GM23338 (cell line): ENCODE data around the gene NET1. TPM values are rescaled to one million over a fixed set of nuclear protein-coding genes. Genes with fewer than 3 reads are reported as not detected.

ENCODE experiments used
- ATAC-seq: fragments of 200-7000 bp; cut with Tn5 transposase; 3 replicates; pipeline ENCODE4 v1.9.1; 2020
- DNase-seq: peaks from one replicate; pipeline ENCODE4 v3.0.0-alpha.2; 2015; ENCODE audit warnings: low spot score
- H2AFZ ChIP-seq: fragments of 200-600 bp; sonication (generic); 2 replicates; pipeline ENCODE4 v1.8.0; 2016; ENCODE audit warnings: antibody characterized with exemption, mild to moderate bottlenecking, moderate library complexity
- H3F3A ChIP-seq: fragments of 200-600 bp; sonication (generic); replicated peaks from 2 replicates; pipeline ENCODE4 v1.8.0; 2017; ENCODE audit warnings: antibody characterized with exemption, mixed run types, low read depth
- H3K27ac ChIP-seq: fragments of 200-600 bp; sonication (generic); 2 replicates; pipeline ENCODE4 v1.6.1; 2016; ENCODE audit warnings: low read depth
- H3K27me3 ChIP-seq: fragments of 200-600 bp; sonication (generic); 2 replicates; pipeline ENCODE4 v1.8.0; 2016; ENCODE audit warnings: mild to moderate bottlenecking, mixed run types, moderate library complexity; ENCODE audit not compliant: insufficient read depth
- H3K36me3 ChIP-seq: fragments of 200-600 bp; sonication (generic); 2 replicates; pipeline ENCODE4 v1.8.0; 2016; ENCODE audit warnings: mild to moderate bottlenecking; ENCODE audit not compliant: insufficient read depth
- H3K4me1 ChIP-seq: fragments of 200-600 bp; sonication (generic); 2 replicates; pipeline ENCODE4 v1.8.0; 2016; ENCODE audit warnings: mild to moderate bottlenecking, moderate library complexity; ENCODE audit not compliant: insufficient read depth
- H3K4me2 ChIP-seq: fragments of 200-600 bp; sonication (generic); 2 replicates; pipeline ENCODE4 v1.7.1; 2017; ENCODE audit warnings: mixed run types
- H3K4me3 ChIP-seq: fragments of 200-600 bp; sonication (generic); 2 replicates; pipeline ENCODE4 v1.6.1; 2016; ENCODE audit warnings: mixed run types
- H3K79me2 ChIP-seq: fragments of 200-600 bp; sonication (generic); replicated peaks from 2 replicates; pipeline ENCODE4 v1.8.0; 2017; ENCODE audit warnings: mild to moderate bottlenecking; ENCODE audit not compliant: insufficient read depth
- H3K9me2 ChIP-seq: fragments of 200-600 bp; sonication (generic); 2 replicates; pipeline ENCODE4 v1.8.0; 2017; ENCODE audit not compliant: insufficient read depth
- H4K20me1 ChIP-seq: fragments of 200-600 bp; sonication (generic); replicated peaks from 2 replicates; pipeline ENCODE4 v1.8.0; 2017; ENCODE audit warnings: mild to moderate bottlenecking; ENCODE audit not compliant: insufficient read depth
- H3K27ac Mint-ChIP-seq: 2 replicates; pipeline ENCODE4 v1.8.0; 2020; ENCODE audit warnings: inconsistent platforms, mild to moderate bottlenecking, moderate library complexity, mixed read lengths
- H3K27me3 Mint-ChIP-seq: 3 replicates; pipeline ENCODE4 v1.8.0; 2022; ENCODE audit warnings: low read depth, mild to moderate bottlenecking, moderate library complexity, mixed read lengths, inconsistent platforms; ENCODE audit not compliant: insufficient read depth, poor library complexity
- H3K36me3 Mint-ChIP-seq: 3 replicates; pipeline ENCODE4 v1.8.0; 2021; ENCODE audit warnings: low read depth, mild to moderate bottlenecking, inconsistent platforms, moderate library complexity, mixed read lengths
- H3K4me1 Mint-ChIP-seq: 3 replicates; pipeline ENCODE4 v1.8.0; 2020; ENCODE audit warnings: mild to moderate bottlenecking, inconsistent platforms, mixed read lengths
- H3K4me3 Mint-ChIP-seq: 3 replicates; pipeline ENCODE4 v1.8.0; 2021; ENCODE audit warnings: moderate library complexity, mild to moderate bottlenecking, inconsistent platforms, mixed read lengths
- H3K9me3 Mint-ChIP-seq: 3 replicates; pipeline ENCODE4 v1.8.0; 2020; ENCODE audit warnings: moderate library complexity, mild to moderate bottlenecking, inconsistent platforms, mixed read lengths
- CREB1 ChIP-seq: fragments of 250-450 bp; sonication (Bioruptor Pico); IDR thresholded peaks from 2 replicates; pipeline ENCODE4 v1.5.0; 2020; ENCODE audit warnings: low read depth, mild to moderate bottlenecking, moderate library complexity
- CTCF ChIP-seq, 2 experiments: fragments of 200-600 bp in 1 of 2; sonication (generic) in 1 of 2; conservative IDR thresholded peaks; 2 replicates each; pipeline versions ENCODE4 v1.5.1 to v1.6.1; 2016 to 2017; ENCODE audit warnings: antibody characterized with exemption in 2 of 2, low read depth in 2 of 2, mild to moderate bottlenecking in 2 of 2, moderate library complexity in 1 of 2
- ETS1 ChIP-seq: IDR thresholded peaks from 2 replicates; pipeline ENCODE4 v1.6.1; 2016; ENCODE audit warnings: antibody characterized with exemption
- EZH2 ChIP-seq: fragments of 200-600 bp; sonication (generic); IDR thresholded peaks from one replicate; pipeline ENCODE4 v1.8.0; 2017; ENCODE audit warnings: antibody characterized with exemption, mild to moderate bottlenecking, low read depth; ENCODE audit not compliant: unreplicated experiment
- EZH2phosphoT487 ChIP-seq: fragments of 200-600 bp; sonication (generic); IDR thresholded peaks from one replicate; pipeline ENCODE4 v1.8.1; 2018; ENCODE audit warnings: antibody characterized with exemption; ENCODE audit not compliant: unreplicated experiment
- JUNB ChIP-seq: IDR thresholded peaks from one replicate; pipeline ENCODE4 v1.6.1; 2016; ENCODE audit warnings: antibody characterized with exemption; ENCODE audit not compliant: unreplicated experiment
- NANOG ChIP-seq: IDR thresholded peaks from 2 replicates; pipeline ENCODE4 v1.6.1; 2016; ENCODE audit warnings: antibody characterized with exemption, borderline replicate concordance
- POLR2AphosphoS5 ChIP-seq: IDR thresholded peaks from 2 replicates; pipeline ENCODE4 v1.6.1; 2016; ENCODE audit warnings: antibody characterized with exemption, low read depth
- STAT1 ChIP-seq: IDR thresholded peaks from one replicate; pipeline ENCODE4 v1.6.1; 2016; ENCODE audit warnings: antibody characterized with exemption; ENCODE audit not compliant: unreplicated experiment
- ZNF114 ChIP-seq: fragments of 250-450 bp; sonication (Bioruptor Pico); IDR thresholded peaks from 2 replicates; pipeline ENCODE4 v1.5.0; 2020; ENCODE audit warnings: mild to moderate bottlenecking, moderate library complexity
- ZNF331 ChIP-seq: fragments of 250-450 bp; sonication (Bioruptor Pico); IDR thresholded peaks from 2 replicates; pipeline ENCODE4 v1.5.0; 2020; ENCODE audit warnings: low read depth, mild to moderate bottlenecking, moderate library complexity
- polyA plus RNA-seq: library from polyadenylated mRNA; unstranded; fragments of >200 nt; fragmentation: Nextera tagmentation; extraction: Ambion mirVana; gene quantifications from 2 replicates; pipeline ENCODE4 v1.2.1, GENCODE V29; 2016
- total RNA-seq: library from RNA; depleted of rRNA; stranded (reverse); fragments of >200 nt; shearing (Covaris generic); gene quantifications from 2 replicates; pipeline ENCODE4 v1.2.3, GENCODE V29; 2014
- TF ChIP-seq, protein P1 (sequence below): IDR thresholded peaks from one replicate; pipeline ENCODE4 v1.6.1; 2018; ENCODE audit warnings: antibody characterized with exemption; ENCODE audit not compliant: unreplicated experiment
- TF ChIP-seq, protein P2 (sequence below): fragments of 250-450 bp; sonication (Bioruptor Pico); IDR thresholded peaks from 2 replicates; pipeline ENCODE4 v1.5.0; 2020; ENCODE audit warnings: mild to moderate bottlenecking, moderate library complexity

The NET1 gene
- total and polyA plus RNA-seq, 2 experiments from 2014 or later = 47.9 to 93.9 TPM

- H4K20me1 ChIP-seq = no peaks in the 10 kb centered on the region
- H3K4me2 ChIP-seq = no peak overlapping the region
- peaks cover 9% of the 10 kb centered on the region for H3K4me1 Mint-ChIP-seq
- peaks cover 8% of the 10 kb centered on the region; the same call in 1 of the 2 replicates for H3F3A ChIP-seq
- H3K4me3 ChIP-seq = no peak overlapping the region
- 0 out of 2 replicates have a peak overlapping the region, but pooled peaks have one; percentile 10 for H3K27ac ChIP-seq
- no peak overlapping the region for H2AFZ ChIP-seq
- no peak for TF ChIP-seq JUNB
- no peak for TF ChIP-seq CREB1 (CRISPR knock-in tag)
- TF ChIP-seq NANOG = no peak
- no peak for TF ChIP-seq POLR2AphosphoS5
- no peak for TF ChIP-seq EZH2phosphoT487
- no peak for TF ChIP-seq CTCF (conservative IDR thresholded peaks at IDR 0.05; ENCODE audit: low read depth in 2 of 2)
- TF ChIP-seq ZNF331 = no peak
- TF ChIP-seq STAT1 = no peak
- TF ChIP-seq, protein P1, sequence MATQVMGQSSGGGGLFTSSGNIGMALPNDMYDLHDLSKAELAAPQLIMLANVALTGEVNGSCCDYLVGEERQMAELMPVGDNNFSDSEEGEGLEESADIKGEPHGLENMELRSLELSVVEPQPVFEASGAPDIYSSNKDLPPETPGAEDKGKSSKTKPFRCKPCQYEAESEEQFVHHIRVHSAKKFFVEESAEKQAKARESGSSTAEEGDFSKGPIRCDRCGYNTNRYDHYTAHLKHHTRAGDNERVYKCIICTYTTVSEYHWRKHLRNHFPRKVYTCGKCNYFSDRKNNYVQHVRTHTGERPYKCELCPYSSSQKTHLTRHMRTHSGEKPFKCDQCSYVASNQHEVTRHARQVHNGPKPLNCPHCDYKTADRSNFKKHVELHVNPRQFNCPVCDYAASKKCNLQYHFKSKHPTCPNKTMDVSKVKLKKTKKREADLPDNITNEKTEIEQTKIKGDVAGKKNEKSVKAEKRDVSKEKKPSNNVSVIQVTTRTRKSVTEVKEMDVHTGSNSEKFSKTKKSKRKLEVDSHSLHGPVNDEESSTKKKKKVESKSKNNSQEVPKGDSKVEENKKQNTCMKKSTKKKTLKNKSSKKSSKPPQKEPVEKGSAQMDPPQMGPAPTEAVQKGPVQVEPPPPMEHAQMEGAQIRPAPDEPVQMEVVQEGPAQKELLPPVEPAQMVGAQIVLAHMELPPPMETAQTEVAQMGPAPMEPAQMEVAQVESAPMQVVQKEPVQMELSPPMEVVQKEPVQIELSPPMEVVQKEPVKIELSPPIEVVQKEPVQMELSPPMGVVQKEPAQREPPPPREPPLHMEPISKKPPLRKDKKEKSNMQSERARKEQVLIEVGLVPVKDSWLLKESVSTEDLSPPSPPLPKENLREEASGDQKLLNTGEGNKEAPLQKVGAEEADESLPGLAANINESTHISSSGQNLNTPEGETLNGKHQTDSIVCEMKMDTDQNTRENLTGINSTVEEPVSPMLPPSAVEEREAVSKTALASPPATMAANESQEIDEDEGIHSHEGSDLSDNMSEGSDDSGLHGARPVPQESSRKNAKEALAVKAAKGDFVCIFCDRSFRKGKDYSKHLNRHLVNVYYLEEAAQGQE = no peak
- no peak for TF ChIP-seq EZH2
- TF ChIP-seq, protein P2, sequence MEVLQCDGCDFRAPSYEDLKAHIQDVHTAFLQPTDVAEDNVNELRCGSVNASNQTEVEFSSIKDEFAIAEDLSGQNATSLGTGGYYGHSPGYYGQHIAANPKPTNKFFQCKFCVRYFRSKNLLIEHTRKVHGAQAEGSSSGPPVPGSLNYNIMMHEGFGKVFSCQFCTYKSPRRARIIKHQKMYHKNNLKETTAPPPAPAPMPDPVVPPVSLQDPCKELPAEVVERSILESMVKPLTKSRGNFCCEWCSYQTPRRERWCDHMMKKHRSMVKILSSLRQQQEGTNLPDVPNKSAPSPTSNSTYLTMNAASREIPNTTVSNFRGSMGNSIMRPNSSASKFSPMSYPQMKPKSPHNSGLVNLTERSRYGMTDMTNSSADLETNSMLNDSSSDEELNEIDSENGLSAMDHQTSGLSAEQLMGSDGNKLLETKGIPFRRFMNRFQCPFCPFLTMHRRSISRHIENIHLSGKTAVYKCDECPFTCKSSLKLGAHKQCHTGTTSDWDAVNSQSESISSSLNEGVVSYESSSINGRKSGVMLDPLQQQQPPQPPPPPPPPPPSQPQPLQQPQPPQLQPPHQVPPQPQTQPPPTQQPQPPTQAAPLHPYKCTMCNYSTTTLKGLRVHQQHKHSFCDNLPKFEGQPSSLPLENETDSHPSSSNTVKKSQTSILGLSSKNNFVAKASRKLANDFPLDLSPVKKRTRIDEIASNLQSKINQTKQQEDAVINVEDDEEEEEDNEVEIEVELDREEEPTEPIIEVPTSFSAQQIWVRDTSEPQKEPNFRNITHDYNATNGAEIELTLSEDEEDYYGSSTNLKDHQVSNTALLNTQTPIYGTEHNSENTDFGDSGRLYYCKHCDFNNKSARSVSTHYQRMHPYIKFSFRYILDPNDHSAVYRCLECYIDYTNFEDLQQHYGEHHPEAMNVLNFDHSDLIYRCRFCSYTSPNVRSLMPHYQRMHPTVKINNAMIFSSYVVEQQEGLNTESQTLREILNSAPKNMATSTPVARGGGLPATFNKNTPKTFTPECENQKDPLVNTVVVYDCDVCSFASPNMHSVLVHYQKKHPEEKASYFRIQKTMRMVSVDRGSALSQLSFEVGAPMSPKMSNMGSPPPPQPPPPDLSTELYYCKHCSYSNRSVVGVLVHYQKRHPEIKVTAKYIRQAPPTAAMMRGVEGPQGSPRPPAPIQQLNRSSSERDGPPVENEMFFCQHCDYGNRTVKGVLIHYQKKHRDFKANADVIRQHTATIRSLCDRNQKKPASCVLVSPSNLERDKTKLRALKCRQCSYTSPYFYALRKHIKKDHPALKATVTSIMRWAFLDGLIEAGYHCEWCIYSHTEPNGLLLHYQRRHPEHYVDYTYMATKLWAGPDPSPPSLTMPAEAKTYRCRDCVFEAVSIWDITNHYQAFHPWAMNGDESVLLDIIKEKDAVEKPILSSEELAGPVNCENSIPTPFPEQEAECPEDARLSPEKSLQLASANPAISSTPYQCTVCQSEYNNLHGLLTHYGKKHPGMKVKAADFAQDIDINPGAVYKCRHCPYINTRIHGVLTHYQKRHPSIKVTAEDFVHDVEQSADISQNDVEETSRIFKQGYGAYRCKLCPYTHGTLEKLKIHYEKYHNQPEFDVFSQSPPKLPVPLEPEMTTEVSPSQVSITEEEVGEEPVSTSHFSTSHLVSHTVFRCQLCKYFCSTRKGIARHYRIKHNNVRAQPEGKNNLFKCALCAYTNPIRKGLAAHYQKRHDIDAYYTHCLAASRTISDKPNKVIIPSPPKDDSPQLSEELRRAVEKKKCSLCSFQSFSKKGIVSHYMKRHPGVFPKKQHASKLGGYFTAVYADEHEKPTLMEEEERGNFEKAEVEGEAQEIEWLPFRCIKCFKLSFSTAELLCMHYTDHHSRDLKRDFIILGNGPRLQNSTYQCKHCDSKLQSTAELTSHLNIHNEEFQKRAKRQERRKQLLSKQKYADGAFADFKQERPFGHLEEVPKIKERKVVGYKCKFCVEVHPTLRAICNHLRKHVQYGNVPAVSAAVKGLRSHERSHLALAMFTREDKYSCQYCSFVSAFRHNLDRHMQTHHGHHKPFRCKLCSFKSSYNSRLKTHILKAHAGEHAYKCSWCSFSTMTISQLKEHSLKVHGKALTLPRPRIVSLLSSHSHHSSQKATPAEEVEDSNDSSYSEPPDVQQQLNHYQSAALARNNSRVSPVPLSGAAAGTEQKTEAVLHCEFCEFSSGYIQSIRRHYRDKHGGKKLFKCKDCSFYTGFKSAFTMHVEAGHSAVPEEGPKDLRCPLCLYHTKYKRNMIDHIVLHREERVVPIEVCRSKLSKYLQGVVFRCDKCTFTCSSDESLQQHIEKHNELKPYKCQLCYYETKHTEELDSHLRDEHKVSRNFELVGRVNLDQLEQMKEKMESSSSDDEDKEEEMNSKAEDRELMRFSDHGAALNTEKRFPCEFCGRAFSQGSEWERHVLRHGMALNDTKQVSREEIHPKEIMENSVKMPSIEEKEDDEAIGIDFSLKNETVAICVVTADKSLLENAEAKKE (CRISPR knock-in tag) = no peak
- no peak for TF ChIP-seq ETS1
- TF ChIP-seq ZNF114 = no peak
- DNase-seq = no peak
- H3K36me3 ChIP-seq = no peaks in the 10 kb centered on the region
- H3K27me3 ChIP-seq = no peaks in the 10 kb centered on the region
- peaks cover 13% of the 10 kb centered on the region for H3K4me1 ChIP-seq
- H3K79me2 ChIP-seq = no peaks in the 10 kb centered on the region
- ATAC-seq = no peak
- H3K27me3 Mint-ChIP-seq = peaks cover 16% of the 10 kb centered on the region
- H3K27ac Mint-ChIP-seq = no peak overlapping the region
- H3K9me2 ChIP-seq = no peaks in the 10 kb centered on the region
- H3K9me3 Mint-ChIP-seq = peaks cover 3% of the 10 kb centered on the region; the same call in 1 of the 3 replicates
- no peak overlapping the region for H3K4me3 Mint-ChIP-seq
- H3K36me3 Mint-ChIP-seq = no peaks in the 10 kb centered on the region; the same call in 2 of the 3 replicates
These were observed 67.3 kb downstream of the NET1 start for GRCh38 chr10:5479481-5480161.
